ENCODE measurements around the gene PI4K2B. TPM values are rescaled to one million over a fixed set of nuclear protein-coding genes. Genes with fewer than 3 reads are reported as not detected.
"Not testable (repeated sequence)": the region's sequence is repeated elsewhere in the genome, so short reads cannot be mapped to it uniquely, and the experiment has no call there.

PI4K2B gene
- total and polyA plus RNA-seq, 4 donors = 11.9 to 42.5 (median 17.4) TPM

GRCh38 chr4:25253071-25253445 lies 19.2 kb downstream of the PI4K2B start:
- TF ChIP-seq CTCF (IDR thresholded peaks at IDR 0.05; ENCODE audit: control extremely low read depth, extremely low read depth) = no peak
- peak in 2 of 3 donors; percentile 52 to 71 for DNase-seq
- Histone ChIP-seq H3K4me3 (no peak overlapping the region), H3K36me3 (ENCODE audit: control insufficient read depth in 4 of 4, insufficient read depth in 4 of 4, low read length in 4 of 4) (peaks cover 0 to 12% (median 7%) of the 10 kb centered on the region in 4 donors), H3K27me3 (ENCODE audit: control insufficient read depth in 3 of 3, insufficient read depth in 3 of 3, low read length in 2 of 3) (no peaks in the 10 kb centered on the region), H3K27ac (ENCODE audit: low read depth in 1 of 2, low read length in 1 of 2) (no peak overlapping the region), H3K9me3 (ENCODE audit: control insufficient read depth in 4 of 4, insufficient read depth in 3 of 4, low read length in 3 of 4) (no peaks in the 10 kb centered on the region), H3K4me1 (ENCODE audit: control insufficient read depth in 5 of 5, insufficient read depth in 5 of 5, low read length in 5 of 5) (peaks cover 0 to 7% (median 4%) of the 10 kb centered on the region in 5 donors), H3K9ac (ENCODE audit: insufficient read depth in 1 of 2, low read length in 2 of 2) (no peak overlapping the region)
- peak; percentile 69 for ATAC-seq (ENCODE audit: insufficient read depth, low FRiP score)
- WGBS, 2 donors = 18 to 20% methylated on average over 2 of the region's 2 CpGs

- WGBS, 2 donors = 73 to 88% methylated on average over 12 of the region's 12 CpGs
- H3K27me3 ChIP-seq (ENCODE audit: control insufficient read depth in 3 of 3, insufficient read depth in 3 of 3, low read length in 2 of 3); H3K9me3 ChIP-seq (ENCODE audit: control insufficient read depth in 4 of 4, insufficient read depth in 3 of 4, low read length in 3 of 4); ATAC-seq (ENCODE audit: insufficient read depth, low FRiP score); H3K9ac ChIP-seq (ENCODE audit: insufficient read depth in 1 of 2, low read length in 2 of 2); H3K27ac ChIP-seq (ENCODE audit: low read depth in 1 of 2, low read length in 1 of 2); H3K4me3 ChIP-seq; H3K4me1 ChIP-seq (ENCODE audit: control insufficient read depth in 5 of 5, insufficient read depth in 5 of 5, low read length in 5 of 5); DNase-seq: not testable (repeated sequence)
- peaks cover 0 to 12% (median 7%) of the 10 kb centered on the region in 4 donors for H3K36me3 ChIP-seq (ENCODE audit: control insufficient read depth in 4 of 4, insufficient read depth in 4 of 4, low read length in 4 of 4)
These were observed 20.0 kb downstream of the PI4K2B start for GRCh38 chr4:25253786-25254185.

DNA sequence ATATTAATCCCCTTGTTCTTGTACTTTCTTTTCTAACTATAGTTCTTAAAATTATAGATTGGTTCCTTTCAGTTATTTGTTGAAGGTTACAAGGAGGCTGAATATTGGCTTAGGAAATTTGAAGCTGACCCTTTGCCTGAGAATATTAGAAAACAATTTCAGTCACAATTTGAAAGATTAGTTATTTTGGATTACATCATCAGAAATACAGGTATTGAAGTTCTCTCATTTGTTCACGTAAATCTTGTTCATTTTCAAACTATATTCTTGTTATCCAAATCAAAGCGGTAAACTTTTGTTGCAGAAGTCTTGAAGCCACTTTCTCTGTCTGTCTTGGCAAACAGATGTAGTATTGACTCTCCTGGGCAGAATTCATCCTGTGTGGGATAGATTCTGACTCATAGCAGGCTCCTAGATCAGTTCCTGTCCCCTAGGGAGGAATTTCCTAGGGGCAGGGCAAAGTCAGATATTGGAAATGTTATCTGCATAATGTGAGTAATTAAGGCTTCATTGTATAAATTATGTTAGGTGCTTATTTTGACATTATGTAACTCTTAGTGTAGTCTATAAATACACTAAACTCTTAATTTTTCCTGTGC lies 25.2 kb downstream of the PI4K2B start:
- DNase-seq = no peak

DNA sequence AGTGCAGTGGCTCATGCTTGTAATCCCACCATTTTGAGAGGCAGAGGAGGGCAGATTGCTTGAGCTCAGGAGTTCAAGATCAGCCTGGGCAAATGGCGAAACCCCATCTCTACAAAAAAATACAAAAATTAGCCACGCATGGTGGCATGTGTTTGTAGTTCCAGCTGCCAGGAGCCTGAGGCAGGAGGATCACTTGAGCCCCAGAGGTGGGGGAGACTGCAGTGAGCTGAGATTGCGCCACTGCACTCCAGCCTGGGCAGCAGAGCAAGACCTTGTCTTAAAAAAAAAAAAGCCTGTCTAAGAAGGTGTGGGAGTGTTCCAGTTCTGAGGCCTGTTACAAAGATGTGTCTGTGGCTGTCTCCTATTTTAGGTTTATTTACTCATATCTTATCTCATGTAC lies 38.0 kb downstream of the PI4K2B start:
- no peaks in the 10 kb centered on the region for H3K9me3 ChIP-seq (ENCODE audit: control insufficient read depth in 4 of 4, insufficient read depth in 3 of 4, low read length in 3 of 4)
- no peak overlapping the region for H3K9ac ChIP-seq (ENCODE audit: insufficient read depth in 1 of 2, low read length in 2 of 2)
- ATAC-seq (ENCODE audit: insufficient read depth, low FRiP score) = no peak
- DNase-seq = no peak
- peaks cover 0 to 10% (median 6%) of the 10 kb centered on the region in 4 donors for H3K36me3 ChIP-seq (ENCODE audit: control insufficient read depth in 4 of 4, insufficient read depth in 4 of 4, low read length in 4 of 4)
- WGBS, 2 donors = 90 to 94% methylated on average over 3 of the region's 3 CpGs
- H3K4me1 ChIP-seq (ENCODE audit: control insufficient read depth in 5 of 5, insufficient read depth in 5 of 5, low read length in 5 of 5) = no peaks in the 10 kb centered on the region
- TF ChIP-seq CTCF (IDR thresholded peaks at IDR 0.05; ENCODE audit: control extremely low read depth, extremely low read depth) = no peak
- no peak overlapping the region for H3K27ac ChIP-seq (ENCODE audit: low read depth in 1 of 2, low read length in 1 of 2)
- H3K27me3 ChIP-seq (ENCODE audit: control insufficient read depth in 3 of 3, insufficient read depth in 3 of 3, low read length in 2 of 3) = no peaks in the 10 kb centered on the region
- no peak overlapping the region for H3K4me3 ChIP-seq

More for the DNA sequence above, 25.2 kb downstream of the PI4K2B start:
- no peak for ATAC-seq (ENCODE audit: insufficient read depth, low FRiP score)
- no peak overlapping the region for H3K4me3 ChIP-seq
- 98 to 100% methylated on average over 2 of the region's 2 CpGs for WGBS, 2 donors
- no peak overlapping the region for H3K9ac ChIP-seq (ENCODE audit: insufficient read depth in 1 of 2, low read length in 2 of 2)
- no peak for TF ChIP-seq CTCF (IDR thresholded peaks at IDR 0.05; ENCODE audit: control extremely low read depth, extremely low read depth)
- no peaks in the 10 kb centered on the region for H3K4me1 ChIP-seq (ENCODE audit: control insufficient read depth in 5 of 5, insufficient read depth in 5 of 5, low read length in 5 of 5)
- no peak overlapping the region for H3K27ac ChIP-seq (ENCODE audit: low read depth in 1 of 2, low read length in 1 of 2)
- H3K36me3 ChIP-seq (ENCODE audit: control insufficient read depth in 4 of 4, insufficient read depth in 4 of 4, low read length in 4 of 4) = peaks cover 4 to 15% (median 11%) of the 10 kb centered on the region in 4 donors
- H3K9me3 ChIP-seq (ENCODE audit: control insufficient read depth in 4 of 4, insufficient read depth in 3 of 4, low read length in 3 of 4) = no peaks in the 10 kb centered on the region
- no peaks in the 10 kb centered on the region for H3K27me3 ChIP-seq (ENCODE audit: control insufficient read depth in 3 of 3, insufficient read depth in 3 of 3, low read length in 2 of 3)

Data from lung (tissue), 12 donors.